Measurements from ENCODE around the gene LRRC71.

Gene LRRC71

DNA sequence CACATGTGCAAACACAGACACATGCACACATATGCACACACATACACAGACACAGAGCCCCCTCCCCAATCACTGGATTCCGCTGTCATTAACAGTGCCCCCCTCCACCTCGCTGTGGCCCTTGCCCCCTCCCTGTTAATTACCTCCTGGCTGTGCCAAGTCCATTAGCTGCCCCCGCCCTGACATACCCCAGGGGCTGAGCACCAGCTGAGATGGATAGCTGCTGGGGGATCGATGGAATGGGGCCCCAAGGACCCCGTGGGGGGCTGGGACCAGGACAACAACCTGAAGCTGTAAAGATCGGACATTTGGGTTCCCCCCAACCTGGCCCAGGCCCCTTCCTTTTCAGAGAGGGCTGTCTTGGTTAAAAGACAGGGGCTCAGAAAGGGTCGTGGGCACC, 36.5 kb upstream of the LRRC71 start:
- peaks cover 11% of the 10 kb centered on the region for H3K27me3 ChIP-seq (ENCODE audit: control insufficient read depth, insufficient read depth, low read length)
- H3K36me3 ChIP-seq (ENCODE audit: control insufficient read depth, insufficient read depth, low read length): no peaks in the 10 kb centered on the region

DNA sequence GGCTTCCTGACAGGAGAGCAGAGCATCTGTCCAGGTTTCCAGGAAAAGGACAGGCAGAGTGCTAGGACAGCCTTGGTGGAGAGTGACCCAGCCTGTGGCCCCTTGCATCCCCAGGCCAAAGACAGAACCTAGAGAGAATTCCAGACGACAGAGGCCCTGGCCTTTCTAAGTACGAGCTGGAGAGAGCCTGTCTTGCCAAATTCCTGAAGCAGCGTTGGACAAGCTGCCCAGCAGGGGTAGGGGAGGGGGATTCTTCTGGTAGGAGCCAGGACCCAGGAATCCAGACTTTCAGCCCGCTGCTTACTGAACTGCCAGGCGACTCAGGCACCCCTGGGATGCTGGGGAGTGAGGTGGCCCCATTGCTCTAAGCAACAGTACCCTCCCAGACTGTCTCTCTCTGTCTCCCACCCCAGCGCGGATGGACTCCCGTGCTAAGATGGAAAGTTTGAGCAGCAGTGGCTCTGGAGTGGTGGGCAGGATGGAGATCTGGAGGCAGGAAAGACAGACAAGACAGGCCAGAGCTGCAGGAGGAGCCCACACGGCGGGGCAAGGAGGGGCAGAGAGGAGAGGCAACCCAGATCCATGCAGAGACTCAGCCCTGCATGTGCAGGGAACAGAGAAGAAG, 35.8 kb upstream of the LRRC71 start:
- H3K27ac ChIP-seq (ENCODE audit: low read depth, low read length): no peak overlapping the region
- H3K9ac ChIP-seq (ENCODE audit: low read length): no peak overlapping the region
- peaks cover 9% of the 10 kb centered on the region for H3K27me3 ChIP-seq (ENCODE audit: control insufficient read depth, insufficient read depth, low read length)
- H3K4me1 ChIP-seq (ENCODE audit: control insufficient read depth, insufficient read depth, low read length): no peaks in the 10 kb centered on the region
- H3K36me3 ChIP-seq (ENCODE audit: control insufficient read depth, insufficient read depth, low read length): no peaks in the 10 kb centered on the region
- no peak overlapping the region for H3K4me3 ChIP-seq (ENCODE audit: low read length)

More for the DNA sequence above, 36.5 kb upstream of the LRRC71 start:
- Histone ChIP-seq H3K27ac (ENCODE audit: low read depth, low read length) (no peak overlapping the region), H3K4me3 (ENCODE audit: low read length) (no peak overlapping the region), H3K9ac (ENCODE audit: low read length) (no peak overlapping the region), H3K4me1 (ENCODE audit: control insufficient read depth, insufficient read depth, low read length) (no peaks in the 10 kb centered on the region)

- no peak overlapping the region for H3K9ac ChIP-seq (ENCODE audit: low read length)
- H3K27me3 ChIP-seq (ENCODE audit: control insufficient read depth, insufficient read depth, low read length): peaks cover 6% of the 10 kb centered on the region
- H3K27ac ChIP-seq (ENCODE audit: low read depth, low read length): no peak overlapping the region
- H3K4me3 ChIP-seq (ENCODE audit: low read length): no peak overlapping the region
- no peaks in the 10 kb centered on the region for H3K36me3 ChIP-seq (ENCODE audit: control insufficient read depth, insufficient read depth, low read length)
- H3K4me1 ChIP-seq (ENCODE audit: control insufficient read depth, insufficient read depth, low read length): no peaks in the 10 kb centered on the region
Observed at GRCh38 chr1:156885314-156885713, 35.1 kb upstream of the LRRC71 start.

DNA sequence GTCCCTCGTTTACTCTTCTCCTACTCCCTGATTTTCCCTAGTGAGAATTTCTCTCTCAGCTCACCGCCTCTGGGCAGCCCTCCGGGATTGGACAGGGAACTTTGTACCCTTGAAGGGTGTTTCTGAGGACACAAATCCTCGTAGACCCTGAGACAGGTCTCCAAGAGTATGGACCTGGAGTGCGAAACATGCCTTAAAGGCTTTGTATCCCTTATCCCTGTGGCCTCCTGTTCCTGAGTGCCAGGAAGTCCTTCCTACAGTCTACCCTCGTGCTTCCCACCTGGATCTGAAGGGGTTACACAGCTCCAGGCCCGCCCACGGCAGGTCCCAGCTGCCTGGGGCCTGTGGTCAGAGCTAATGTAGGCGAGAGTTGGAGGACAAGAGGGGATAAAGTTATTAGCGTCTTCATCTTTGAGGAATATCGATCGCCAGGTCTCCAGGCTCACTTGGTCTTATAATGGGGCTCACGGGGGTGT, 34.5 kb upstream of the LRRC71 start:
- Histone ChIP-seq H3K9ac (ENCODE audit: low read length) (no peak overlapping the region), H3K4me1 (ENCODE audit: control insufficient read depth, insufficient read depth, low read length) (no peaks in the 10 kb centered on the region), H3K36me3 (ENCODE audit: control insufficient read depth, insufficient read depth, low read length) (no peaks in the 10 kb centered on the region), H3K27ac (ENCODE audit: low read depth, low read length) (no peak overlapping the region), H3K27me3 (ENCODE audit: control insufficient read depth, insufficient read depth, low read length) (peaks cover 6% of the 10 kb centered on the region), H3K4me3 (ENCODE audit: low read length) (no peak overlapping the region)

GRCh38 chr1:156886583-156887281, 33.7 kb upstream of the LRRC71 start:
- peaks cover 6% of the 10 kb centered on the region for H3K27me3 ChIP-seq (ENCODE audit: control insufficient read depth, insufficient read depth, low read length)

GRCh38 chr1:156887317-156887716, 33.1 kb upstream of the LRRC71 start:
- H3K4me1 ChIP-seq (ENCODE audit: control insufficient read depth, insufficient read depth, low read length): no peaks in the 10 kb centered on the region
- no peak overlapping the region for H3K27ac ChIP-seq (ENCODE audit: low read depth, low read length)
- H3K27me3 ChIP-seq (ENCODE audit: control insufficient read depth, insufficient read depth, low read length): peaks cover 8% of the 10 kb centered on the region
- H3K36me3 ChIP-seq (ENCODE audit: control insufficient read depth, insufficient read depth, low read length): no peaks in the 10 kb centered on the region
- no peak overlapping the region for H3K4me3 ChIP-seq (ENCODE audit: low read length)
- H3K9ac ChIP-seq (ENCODE audit: low read length): no peak overlapping the region

More at GRCh38 chr1:156886583-156887281, 33.7 kb upstream of the LRRC71 start:
- H3K4me1 ChIP-seq (ENCODE audit: control insufficient read depth, insufficient read depth, low read length): no peaks in the 10 kb centered on the region
- no peaks in the 10 kb centered on the region for H3K36me3 ChIP-seq (ENCODE audit: control insufficient read depth, insufficient read depth, low read length)
- no peak overlapping the region for H3K27ac ChIP-seq (ENCODE audit: low read depth, low read length)
- H3K9ac ChIP-seq (ENCODE audit: low read length): no peak overlapping the region
- H3K4me3 ChIP-seq (ENCODE audit: low read length): no peak overlapping the region

DNA sequence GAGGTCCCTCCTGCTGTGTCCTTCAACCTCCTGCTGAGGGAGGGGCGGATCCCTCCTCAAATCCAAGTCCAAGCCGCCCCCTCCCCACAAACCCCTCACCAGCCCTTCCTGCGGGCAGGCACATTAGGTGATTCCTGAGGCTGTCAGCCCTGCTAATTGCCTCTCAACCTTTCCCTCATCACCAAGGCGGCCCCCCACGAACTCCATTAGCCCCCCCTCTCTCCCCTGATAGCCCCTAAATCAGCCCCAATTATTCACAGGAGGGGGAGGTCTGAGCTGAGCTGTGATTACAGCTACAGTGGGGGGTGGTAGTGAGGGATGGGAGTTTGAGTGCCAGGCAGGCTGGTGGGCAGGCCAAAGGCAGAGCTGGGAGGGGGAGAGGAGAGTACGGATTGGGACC, 32.7 kb upstream of the LRRC71 start:
- Histone ChIP-seq H3K27me3 (ENCODE audit: control insufficient read depth, insufficient read depth, low read length) (peaks cover 4% of the 10 kb centered on the region), H3K4me1 (ENCODE audit: control insufficient read depth, insufficient read depth, low read length) (no peaks in the 10 kb centered on the region), H3K36me3 (ENCODE audit: control insufficient read depth, insufficient read depth, low read length) (no peaks in the 10 kb centered on the region), H3K4me3 (ENCODE audit: low read length) (no peak overlapping the region), H3K9ac (ENCODE audit: low read length) (no peak overlapping the region), H3K27ac (ENCODE audit: low read depth, low read length) (no peak overlapping the region)

DNA sequence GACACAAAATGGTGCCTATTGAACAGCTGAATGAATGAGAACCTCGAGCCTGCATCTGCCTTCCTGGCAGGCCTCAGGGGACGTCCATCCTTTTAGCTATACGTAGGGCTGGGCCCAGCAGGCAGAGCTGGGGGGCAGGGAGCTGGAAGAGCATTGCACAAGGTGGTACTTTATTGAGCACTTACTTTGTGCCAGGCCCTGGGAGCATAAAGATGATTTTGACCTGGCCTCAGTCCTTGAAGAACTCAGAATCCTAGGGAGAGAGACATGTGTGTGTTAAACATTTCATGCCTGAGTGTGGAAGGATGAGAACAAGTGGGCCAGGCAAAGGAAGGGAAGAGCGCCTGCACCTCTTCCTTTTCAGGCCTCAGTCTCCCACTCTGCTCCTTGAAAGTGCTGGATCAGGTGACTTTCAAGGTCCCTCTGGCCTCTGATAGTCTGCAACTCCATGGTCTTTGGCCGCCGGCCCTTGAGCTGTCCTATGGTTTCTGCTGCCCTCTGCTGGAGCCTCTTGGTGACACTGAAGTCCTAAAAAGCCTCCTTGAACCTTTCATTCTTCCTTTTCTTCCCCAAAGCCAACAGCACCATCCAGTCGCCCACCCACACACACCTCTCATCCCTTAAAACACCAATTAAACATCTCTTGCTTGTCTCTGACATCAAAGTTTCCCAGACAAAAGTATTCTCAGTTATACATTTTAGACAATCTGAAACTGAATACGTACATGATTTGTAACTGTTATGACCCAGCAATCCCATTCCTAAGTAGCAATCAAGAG, 30.4 kb upstream of the LRRC71 start:
- no peaks in the 10 kb centered on the region for H3K36me3 ChIP-seq (ENCODE audit: control insufficient read depth, insufficient read depth, low read length)
- H3K27me3 ChIP-seq (ENCODE audit: control insufficient read depth, insufficient read depth, low read length): peaks cover 10% of the 10 kb centered on the region
- no peak overlapping the region for H3K4me3 ChIP-seq (ENCODE audit: low read length)
- H3K9ac ChIP-seq (ENCODE audit: low read length): no peak overlapping the region
- no peak overlapping the region for H3K27ac ChIP-seq (ENCODE audit: low read depth, low read length)
- no peaks in the 10 kb centered on the region for H3K4me1 ChIP-seq (ENCODE audit: control insufficient read depth, insufficient read depth, low read length)

DNA sequence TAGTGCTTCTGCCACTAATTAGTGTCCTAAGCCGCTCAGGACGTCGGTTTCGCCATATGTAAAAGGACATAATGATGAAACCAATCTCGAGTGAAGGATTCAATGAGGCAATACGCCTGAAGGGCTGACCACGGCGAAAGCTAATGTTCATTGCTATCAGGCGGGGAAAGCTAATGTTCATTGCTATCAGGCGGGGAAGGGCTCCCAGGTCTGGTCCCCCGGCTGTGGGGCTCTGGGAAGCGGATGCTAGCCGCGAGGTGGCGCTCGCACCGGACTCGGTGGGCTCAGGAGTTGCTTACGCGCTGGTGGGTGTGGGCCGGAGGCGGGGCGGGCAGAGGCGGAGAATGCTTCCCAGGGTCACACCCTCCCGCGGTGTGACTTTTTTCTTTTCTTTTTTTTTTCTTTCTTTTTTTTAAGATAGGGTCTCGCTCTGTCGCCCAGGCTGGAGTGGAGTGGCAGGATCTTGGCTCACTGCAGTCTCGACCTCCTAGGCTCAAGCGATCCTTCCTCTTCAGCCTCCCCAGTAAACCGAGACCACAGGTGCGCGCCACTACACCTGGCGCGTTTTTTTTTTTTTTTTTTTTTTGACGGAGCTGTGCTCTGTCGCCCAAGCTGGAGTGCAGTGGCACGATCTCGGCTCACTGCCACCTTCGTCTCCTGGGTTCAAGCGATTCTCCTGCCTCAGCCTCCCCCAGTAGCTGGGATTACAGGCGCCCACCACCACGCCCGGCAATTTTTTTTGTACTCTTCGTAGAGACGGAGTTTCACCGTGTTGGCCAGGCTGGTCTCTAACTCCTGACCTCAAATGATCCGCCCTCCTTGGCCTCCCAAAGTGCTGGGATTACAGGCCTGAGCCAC, 28.0 kb upstream of the LRRC71 start:
- Histone ChIP-seq H3K27me3 (ENCODE audit: control insufficient read depth, insufficient read depth, low read length) (peaks cover 10% of the 10 kb centered on the region), H3K36me3 (ENCODE audit: control insufficient read depth, insufficient read depth, low read length) (no peaks in the 10 kb centered on the region), H3K27ac (ENCODE audit: low read depth, low read length) (no peak overlapping the region), H3K4me3 (ENCODE audit: low read length) (peak overlapping the region; percentile 47), H3K4me1 (ENCODE audit: control insufficient read depth, insufficient read depth, low read length) (no peaks in the 10 kb centered on the region), H3K9ac (ENCODE audit: low read length) (no peak overlapping the region)

DNA sequence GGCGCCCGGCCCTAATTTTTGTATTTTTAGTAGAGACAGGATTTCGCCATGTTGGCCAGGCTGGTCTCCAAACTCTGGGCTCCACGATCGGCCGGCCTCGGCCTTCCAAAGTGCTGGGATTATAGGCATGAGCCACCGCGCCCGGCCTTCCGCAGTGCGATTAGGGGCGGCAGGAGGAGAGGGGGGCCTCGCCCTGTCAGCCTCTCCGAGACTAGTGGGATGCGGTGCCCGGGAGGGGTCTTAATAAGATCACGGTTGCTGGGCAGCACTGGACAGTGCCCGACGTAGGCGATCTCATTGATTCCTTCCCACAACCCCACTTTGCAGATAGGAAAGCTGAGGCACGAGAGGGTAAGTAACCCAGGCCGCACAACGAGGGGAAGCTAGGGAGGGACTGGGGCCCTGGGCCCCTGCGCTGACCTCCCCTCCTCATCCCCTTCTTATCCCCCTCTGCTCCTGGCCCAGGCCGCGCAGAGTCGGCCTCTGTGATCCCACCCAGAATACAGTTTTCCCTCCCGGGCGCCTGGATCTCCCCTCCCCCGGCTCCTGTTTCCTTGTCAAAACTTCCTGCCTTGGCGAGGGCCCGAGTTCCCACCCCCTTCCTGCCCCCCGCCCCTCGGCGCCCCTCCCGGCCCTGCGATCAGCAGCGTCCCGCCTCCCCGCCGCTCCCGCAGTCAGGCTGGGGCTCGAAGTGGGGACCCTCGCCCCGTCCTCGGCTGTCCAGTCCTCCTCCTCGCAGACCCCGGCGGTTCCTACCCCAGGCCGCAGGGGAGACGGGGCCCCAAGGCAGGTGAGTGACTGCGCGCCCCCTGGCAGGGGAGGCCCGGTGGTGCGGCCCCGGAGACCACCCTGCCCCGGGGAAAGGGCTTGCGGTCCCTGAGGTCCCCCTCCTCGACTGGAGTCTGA, 27.1 kb upstream of the LRRC71 start, which contains the start of gene PEAR1:
TSS of gene PEAR1 (plus strand) at position 671 of the 906 bp plus-strand sequence. CDS start 10,209 bp downstream, outside the sequence.
- Histone ChIP-seq H3K4me1 (ENCODE audit: control insufficient read depth, insufficient read depth, low read length) (no peaks in the 10 kb centered on the region), H3K27me3 (ENCODE audit: control insufficient read depth, insufficient read depth, low read length) (peaks cover 10% of the 10 kb centered on the region), H3K36me3 (ENCODE audit: control insufficient read depth, insufficient read depth, low read length) (no peaks in the 10 kb centered on the region), H3K9ac (ENCODE audit: low read length) (no peak within 1 kb of the TSS), H3K4me3 (ENCODE audit: low read length) (peak within 1 kb of the TSS; percentile 53), H3K27ac (ENCODE audit: low read depth, low read length) (peak within 1 kb of the TSS; percentile 56)

- H3K36me3 ChIP-seq (ENCODE audit: control insufficient read depth, insufficient read depth, low read length): no peaks in the 10 kb centered on the region
- H3K9ac ChIP-seq (ENCODE audit: low read length): no peak overlapping the region
- peak overlapping the region; percentile 56 for H3K27ac ChIP-seq (ENCODE audit: low read depth, low read length)
- no peaks in the 10 kb centered on the region for H3K4me1 ChIP-seq (ENCODE audit: control insufficient read depth, insufficient read depth, low read length)
- H3K4me3 ChIP-seq (ENCODE audit: low read length): peak overlapping the region; percentile 53
- H3K27me3 ChIP-seq (ENCODE audit: control insufficient read depth, insufficient read depth, low read length): peaks cover 10% of the 10 kb centered on the region
Observed at GRCh38 chr1:156894001-156894400, 26.4 kb upstream of the LRRC71 start.

All from rectal smooth muscle tissue (tissue), 1 donor.